VCaP (cell line): ENCODE data around the gene RRP1.

Experiments
- H3K27ac ChIP-seq: fragments of 450-650 bp; 2 replicates; pipeline ENCODE4 v1.5.1; 2017
- TF ChIP-seq, protein P1 (sequence below): fragments of 450-650 bp; conservative IDR thresholded peaks from 2 replicates; pipeline ENCODE4 v1.5.1; 2017; ENCODE audit warnings: mild to moderate bottlenecking, moderate library complexity

RRP1 gene

DNA sequence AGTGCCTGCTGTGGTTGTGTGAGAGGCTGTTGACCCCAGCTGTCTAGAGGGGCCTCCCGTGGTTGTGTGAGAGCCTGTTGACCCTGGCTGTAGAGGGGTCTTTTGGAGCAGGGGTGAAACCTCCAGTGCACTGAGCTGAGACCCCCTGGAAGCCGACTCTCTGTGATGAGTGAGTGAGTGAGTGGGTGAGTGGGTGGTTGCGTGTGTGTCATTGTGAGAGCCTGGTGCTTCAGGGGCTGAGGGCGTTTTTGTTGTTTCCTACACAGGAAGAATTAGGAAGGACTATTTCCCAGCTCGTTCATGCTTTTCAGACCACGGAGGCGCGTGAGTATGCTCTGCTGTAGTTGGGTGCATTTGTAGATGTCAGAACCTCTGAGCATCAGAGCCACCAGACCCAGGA, 3.0 kb downstream of the RRP1 start:
- no peak overlapping the region for H3K27ac ChIP-seq
- TF ChIP-seq, protein P1, sequence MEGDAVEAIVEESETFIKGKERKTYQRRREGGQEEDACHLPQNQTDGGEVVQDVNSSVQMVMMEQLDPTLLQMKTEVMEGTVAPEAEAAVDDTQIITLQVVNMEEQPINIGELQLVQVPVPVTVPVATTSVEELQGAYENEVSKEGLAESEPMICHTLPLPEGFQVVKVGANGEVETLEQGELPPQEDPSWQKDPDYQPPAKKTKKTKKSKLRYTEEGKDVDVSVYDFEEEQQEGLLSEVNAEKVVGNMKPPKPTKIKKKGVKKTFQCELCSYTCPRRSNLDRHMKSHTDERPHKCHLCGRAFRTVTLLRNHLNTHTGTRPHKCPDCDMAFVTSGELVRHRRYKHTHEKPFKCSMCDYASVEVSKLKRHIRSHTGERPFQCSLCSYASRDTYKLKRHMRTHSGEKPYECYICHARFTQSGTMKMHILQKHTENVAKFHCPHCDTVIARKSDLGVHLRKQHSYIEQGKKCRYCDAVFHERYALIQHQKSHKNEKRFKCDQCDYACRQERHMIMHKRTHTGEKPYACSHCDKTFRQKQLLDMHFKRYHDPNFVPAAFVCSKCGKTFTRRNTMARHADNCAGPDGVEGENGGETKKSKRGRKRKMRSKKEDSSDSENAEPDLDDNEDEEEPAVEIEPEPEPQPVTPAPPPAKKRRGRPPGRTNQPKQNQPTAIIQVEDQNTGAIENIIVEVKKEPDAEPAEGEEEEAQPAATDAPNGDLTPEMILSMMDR: no peak

- TF ChIP-seq, protein P1: no peak
These were observed 3.9 kb downstream of the RRP1 start for GRCh38 chr21:43793243-43793642.

GRCh38 chr21:43794311-43794710, 4.9 kb downstream of the RRP1 start:
- TF ChIP-seq, protein P1: no peak
- no peak overlapping the region for H3K27ac ChIP-seq

More at GRCh38 chr21:43793243-43793642, 3.9 kb downstream of the RRP1 start:
- H3K27ac ChIP-seq: no peak overlapping the region

GRCh38 chr21:43794857-43795256, 5.5 kb downstream of the RRP1 start:
- TF ChIP-seq, protein P1: no peak
- H3K27ac ChIP-seq: no peak overlapping the region

DNA sequence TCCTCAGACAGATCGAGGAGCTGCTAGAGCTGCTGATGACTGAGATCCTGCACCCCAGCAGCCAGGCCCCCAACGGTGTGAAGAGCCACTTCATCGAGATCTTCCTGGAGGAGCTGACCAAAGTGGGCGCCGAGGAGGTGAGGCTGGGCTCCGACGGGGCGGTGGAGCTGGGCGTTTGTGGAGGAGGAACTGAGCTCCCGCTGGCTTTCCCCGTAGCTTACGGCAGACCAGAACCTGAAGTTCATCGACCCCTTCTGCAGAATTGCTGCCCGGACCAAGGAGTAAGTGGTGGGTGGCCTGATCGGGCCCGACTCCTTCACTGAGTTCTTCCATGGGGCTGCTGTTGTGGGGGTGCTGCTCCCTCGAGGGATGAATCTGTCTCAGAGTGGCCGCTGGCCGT, 8.0 kb downstream of the RRP1 start:
- no peak overlapping the region for H3K27ac ChIP-seq
- TF ChIP-seq, protein P1: no peak

DNA sequence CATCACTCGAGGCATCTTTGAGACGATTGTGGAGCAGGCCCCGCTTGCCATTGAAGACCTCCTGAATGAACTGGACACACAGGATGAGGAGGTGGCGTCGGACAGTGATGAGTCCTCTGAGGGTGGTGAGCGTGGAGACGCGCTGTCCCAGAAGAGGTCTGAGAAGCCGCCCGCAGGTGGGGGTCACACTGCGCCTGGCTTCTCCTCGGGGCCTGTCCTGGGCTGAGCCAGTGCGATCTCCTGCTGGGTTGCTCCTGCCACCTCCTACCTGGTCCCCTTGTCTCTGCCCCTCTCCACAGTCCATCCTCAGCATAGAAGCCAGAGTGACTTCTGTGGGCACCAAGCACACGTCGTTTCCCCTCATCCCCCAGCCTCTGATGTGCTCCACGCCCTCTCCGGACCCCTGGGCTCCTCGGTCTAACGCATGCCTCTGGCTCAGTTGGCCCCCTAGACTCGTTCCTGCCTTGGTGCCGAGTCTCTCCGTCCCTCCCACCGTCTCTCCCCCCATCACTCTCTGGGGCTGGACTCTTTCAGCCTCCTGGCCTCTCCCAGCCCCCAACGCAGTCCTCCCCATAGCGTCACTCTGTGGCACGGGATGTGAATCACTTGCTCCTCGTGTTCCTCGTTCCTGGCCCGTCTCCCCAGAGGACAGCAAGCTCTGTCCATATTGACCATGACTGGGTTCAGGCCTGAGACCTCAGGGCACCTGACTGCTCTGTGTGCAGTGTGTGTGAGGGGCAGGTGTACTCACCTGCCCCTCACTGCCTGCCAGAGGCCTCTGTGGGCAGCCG, 8.7 kb downstream of the RRP1 start:
- no peak overlapping the region for H3K27ac ChIP-seq
- TF ChIP-seq, protein P1: no peak

- H3K27ac ChIP-seq: no peak overlapping the region; the same call in 1 of the 2 replicates
- TF ChIP-seq, protein P1: no peak
These were observed 10.0 kb downstream of the RRP1 start for GRCh38 chr21:43799301-43799840.
